Measurements from ENCODE around the gene LRRC61.

LRRC61 gene

GRCh38 chr7:150335108-150335773 is 12.1 kb downstream of the LRRC61 start:
- no peak overlapping the region for H3K4me3 ChIP-seq (ENCODE audit: low read depth, low read length)
- no peak for DNase-seq (ENCODE audit: low read depth)
- no peak for TF ChIP-seq CTCF (IDR thresholded peaks at IDR 0.05; ENCODE audit: low read depth, low read length, missing control alignments)

GRCh38 chr7:150335774-150336112 is 12.6 kb downstream of the LRRC61 start:
- no peak for TF ChIP-seq CTCF (IDR thresholded peaks at IDR 0.05; ENCODE audit: low read depth, low read length, missing control alignments)
- H3K4me3 ChIP-seq (ENCODE audit: low read depth, low read length), result no peak overlapping the region
- no peak for DNase-seq (ENCODE audit: low read depth)

GRCh38 chr7:150336746-150337145 is 13.6 kb downstream of the LRRC61 start:
- H3K4me3 ChIP-seq (ENCODE audit: low read depth, low read length), result no peak overlapping the region
- no peak for TF ChIP-seq CTCF (IDR thresholded peaks at IDR 0.05; ENCODE audit: low read depth, low read length, missing control alignments)
- DNase-seq (ENCODE audit: low read depth), result no peak

- no peak overlapping the region for H3K4me3 ChIP-seq (ENCODE audit: low read depth, low read length)
- no peak for DNase-seq (ENCODE audit: low read depth)
- TF ChIP-seq CTCF (IDR thresholded peaks at IDR 0.05; ENCODE audit: low read depth, low read length, missing control alignments), result no peak
These were observed 14.0 kb downstream of the LRRC61 start for GRCh38 chr7:150337179-150337578.

- no peak overlapping the region for H3K4me3 ChIP-seq (ENCODE audit: low read depth, low read length)
- no peak for TF ChIP-seq CTCF (IDR thresholded peaks at IDR 0.05; ENCODE audit: low read depth, low read length, missing control alignments)
- no peak for DNase-seq (ENCODE audit: low read depth)
These were observed 14.5 kb downstream of the LRRC61 start for GRCh38 chr7:150337659-150338081.

GRCh38 chr7:150338166-150338829 is 15.1 kb downstream of the LRRC61 start:
- DNase-seq (ENCODE audit: low read depth), result no peak
- no peak for TF ChIP-seq CTCF (IDR thresholded peaks at IDR 0.05; ENCODE audit: low read depth, low read length, missing control alignments)
- H3K4me3 ChIP-seq (ENCODE audit: low read depth, low read length), result no peak overlapping the region

- no peak overlapping the region for H3K4me3 ChIP-seq (ENCODE audit: low read depth, low read length)
- TF ChIP-seq CTCF (IDR thresholded peaks at IDR 0.05; ENCODE audit: low read depth, low read length, missing control alignments), result no peak
- DNase-seq (ENCODE audit: low read depth), result no peak
These were observed 16.3 kb downstream of the LRRC61 start for GRCh38 chr7:150339409-150339809.
